Lower lobe of right lung (tissue), 2 donors: ENCODE data around the gene RAPGEF2. TPM values are rescaled to one million over a fixed set of nuclear protein-coding genes. Genes with fewer than 3 reads are reported as not detected.
A peak's percentile ranks its signal among the peaks of the same experiment; 100 is the strongest.

ENCODE experiments used
- ATAC-seq, 2 donors: fragments of 200-7000 bp; cut with Tn5 transposase; one replicate each; pipeline ENCODE4 v1.9.1; 2020 to 2022; ENCODE audit warnings: mild to moderate bottlenecking in 2 of 2, moderate library complexity in 2 of 2
- DNase-seq: peaks from one replicate; pipeline ENCODE4 v3.0.0-alpha.2; 2020
- H3K27ac ChIP-seq: fragments of 200-600 bp; one replicate; pipeline ENCODE4 v1.8.0; 2022
- H3K27me3 ChIP-seq: fragments of 200-600 bp; one replicate; pipeline ENCODE4 v1.8.0; 2022; ENCODE audit warnings: low read depth
- H3K36me3 ChIP-seq: fragments of 200-600 bp; one replicate; pipeline ENCODE4 v1.8.0; 2022; ENCODE audit warnings: mild to moderate bottlenecking
- H3K4me1 ChIP-seq: fragments of 200-600 bp; one replicate; pipeline ENCODE4 v1.8.0; 2022
- H3K4me3 ChIP-seq: fragments of 200-600 bp; one replicate; pipeline ENCODE4 v1.8.0; 2022; ENCODE audit warnings: mild to moderate bottlenecking
- H3K9me3 ChIP-seq: fragments of 200-600 bp; one replicate; pipeline ENCODE4 v1.8.0; 2022
- CTCF ChIP-seq: fragments of 200-600 bp; IDR thresholded peaks from one replicate; pipeline ENCODE4 v1.8.0; 2022; ENCODE audit warnings: antibody characterized with exemption, mild to moderate bottlenecking
- intact Hi-C: fragments of 100-400 bp; cut with DNase I; formaldehyde crosslinking; loops from one replicate; pipeline ENCODE4 v1.11.0; 2022
- total RNA-seq: library from RNA; stranded (reverse); fragmentation: NEBNext Ultra II Directional; extraction: Animal tissue kit (Norgen Biotek cat#: 25700); gene quantifications from one replicate; pipeline ENCODE4 v1.2.1, GENCODE V29; 2021
- donor health status: DM: no; HTN: yes; CAD: no; lungs with severe emphysema.

Gene RAPGEF2
- total RNA-seq, 1 donor from 2014 or later, result 66.4 TPM

- ATAC-seq, result peak in 1 of 2 donors; percentile 44
Measured at GRCh38 chr4:159298502-159298901, 195.6 kb downstream of the RAPGEF2 start.

GRCh38 chr4:159303435-159303834, 200.6 kb downstream of the RAPGEF2 start:
- intact Hi-C loops, result no loop called here
- Histone ChIP-seq H3K4me3 (no peak overlapping the region), H3K36me3 (peaks cover 10% of the 10 kb centered on the region), H3K4me1 (no peaks in the 10 kb centered on the region), H3K27me3 (no peaks in the 10 kb centered on the region), H3K27ac (no peak overlapping the region), H3K9me3 (no peaks in the 10 kb centered on the region)
- no peak for DNase-seq
- ATAC-seq, result no peak
- TF ChIP-seq CTCF, result no peak

More at GRCh38 chr4:159298502-159298901, 195.6 kb downstream of the RAPGEF2 start:
- no peak for DNase-seq
- no peak overlapping the region for H3K4me3 ChIP-seq
- peaks cover 10% of the 10 kb centered on the region for H3K4me1 ChIP-seq
- TF ChIP-seq CTCF, result no peak
- no peaks in the 10 kb centered on the region for H3K27me3 ChIP-seq
- no peaks in the 10 kb centered on the region for H3K9me3 ChIP-seq
- intact Hi-C loops, result no loop called here
- no peaks in the 10 kb centered on the region for H3K36me3 ChIP-seq
- no peak overlapping the region for H3K27ac ChIP-seq

- H3K4me3 ChIP-seq, result no peak overlapping the region
- ATAC-seq, result no peak
Measured at GRCh38 chr4:159305129-159305528, 202.2 kb downstream of the RAPGEF2 start.

GRCh38 chr4:159307929-159308328, 205.1 kb downstream of the RAPGEF2 start:
- H3K9me3 ChIP-seq, result no peaks in the 10 kb centered on the region
- DNase-seq, result no peak

More at GRCh38 chr4:159305129-159305528, 202.2 kb downstream of the RAPGEF2 start:
- H3K36me3 ChIP-seq, result peaks cover 10% of the 10 kb centered on the region
- intact Hi-C loops, result no loop called here
- H3K27ac ChIP-seq, result no peak overlapping the region
- H3K4me1 ChIP-seq, result no peaks in the 10 kb centered on the region
- TF ChIP-seq CTCF, result no peak
- H3K27me3 ChIP-seq, result no peaks in the 10 kb centered on the region
- no peak for DNase-seq
- no peaks in the 10 kb centered on the region for H3K9me3 ChIP-seq

GRCh38 chr4:159308566-159309340, 205.9 kb downstream of the RAPGEF2 start:
- Histone ChIP-seq H3K9me3 (no peaks in the 10 kb centered on the region), H3K27ac (no peak overlapping the region), H3K4me3 (no peak overlapping the region), H3K36me3 (peaks cover 10% of the 10 kb centered on the region), H3K27me3 (no peaks in the 10 kb centered on the region), H3K4me1 (peaks cover 9% of the 10 kb centered on the region)
- ATAC-seq (no peak), DNase-seq (no peak)
- intact Hi-C loops, result no loop called here
- TF ChIP-seq CTCF, result no peak

More at GRCh38 chr4:159307929-159308328, 205.1 kb downstream of the RAPGEF2 start:
- no peak for ATAC-seq
- no peak for TF ChIP-seq CTCF
- H3K4me1 ChIP-seq, result peaks cover 9% of the 10 kb centered on the region
- H3K27me3 ChIP-seq, result no peaks in the 10 kb centered on the region
- H3K4me3 ChIP-seq, result no peak overlapping the region
- peaks cover 10% of the 10 kb centered on the region for H3K36me3 ChIP-seq
- H3K27ac ChIP-seq, result no peak overlapping the region
- intact Hi-C loops, result no loop called here
